GM18870 (cell line): ENCODE results near the gene CCR5AS.
A peak's percentile ranks its signal among the peaks of the same experiment; 100 is the strongest.
"Not testable (repeated sequence)": the region's sequence is repeated elsewhere in the genome, so short reads cannot be mapped to it uniquely, and the experiment has no call there.

ENCODE experiments used
- ATAC-seq: cut with Tn5 transposase; IDR thresholded peaks from one replicate; pipeline ENCODE4 v1.9.1; 2021; ENCODE audit warnings: moderate library complexity; ENCODE audit not compliant: unreplicated experiment

The CCR5AS gene

DNA sequence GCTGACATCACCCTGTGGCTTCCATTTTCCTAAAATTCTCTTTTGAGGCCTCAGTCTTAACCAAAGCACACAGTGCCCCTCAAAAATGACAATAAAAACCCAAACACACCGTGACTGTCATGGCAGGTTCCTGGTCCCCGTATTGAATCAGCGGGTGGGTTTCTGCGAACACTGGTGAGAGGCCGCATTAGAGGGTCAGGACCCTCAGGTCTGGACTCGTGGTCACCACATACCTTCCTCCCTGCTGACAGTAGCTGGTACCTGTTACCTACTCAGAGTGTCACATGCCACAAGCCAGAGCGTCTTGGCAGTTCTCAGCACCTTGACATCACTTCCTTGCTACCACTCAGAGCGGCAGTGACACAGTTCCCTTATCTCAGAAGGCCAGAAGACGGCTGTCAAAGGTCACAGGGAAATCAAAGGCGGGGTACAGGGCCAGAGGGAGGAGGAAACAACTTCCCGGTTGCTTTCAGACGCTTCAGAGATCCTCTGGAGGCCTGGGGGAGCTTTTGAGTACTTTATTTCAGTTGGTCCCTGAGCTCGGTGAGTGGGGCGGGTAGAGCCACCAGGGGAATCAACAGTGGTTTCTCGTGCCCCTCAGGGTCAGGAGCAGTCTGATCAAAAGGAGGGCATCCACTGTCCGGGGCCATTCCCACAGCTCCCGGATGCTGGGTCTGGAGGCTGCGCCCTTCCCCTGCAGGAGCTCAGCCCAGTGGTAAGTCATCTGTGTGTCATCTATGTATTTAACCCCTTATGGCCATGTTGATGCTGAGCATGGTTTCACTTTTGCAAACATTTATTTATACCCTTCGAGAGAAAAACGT is at the start of gene CCR5AS, which contains the start of gene CCRL2:
CCR5AS (minus strand) TSS at position 279 of the 824 bp plus-strand sequence.
CCRL2 (plus strand) TSS at position 472 of the 824 bp plus-strand sequence. CDS start 821 bp downstream, outside the sequence.
- ATAC-seq: no peak

DNA sequence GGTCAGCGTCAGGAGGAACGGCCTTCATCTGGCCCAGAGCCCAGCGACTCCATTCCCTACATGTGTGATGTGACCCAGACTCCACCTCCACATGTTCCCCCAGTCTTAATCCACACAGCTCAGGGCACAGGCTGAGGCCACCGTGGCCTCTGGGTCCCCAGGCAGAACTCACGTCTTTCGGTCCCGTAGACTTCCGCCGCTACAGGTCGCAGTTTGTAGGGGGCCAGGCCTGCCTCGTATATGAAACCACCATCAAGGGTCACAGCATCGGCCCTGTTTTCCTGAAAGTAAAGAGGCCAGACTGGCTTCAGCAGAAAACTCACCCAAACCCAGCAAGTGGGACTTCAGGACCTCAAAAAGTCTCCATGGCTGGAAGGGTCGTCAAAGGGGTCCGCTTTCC is 49.3 kb upstream of the CCR5AS start:
- ATAC-seq: no peak

DNA sequence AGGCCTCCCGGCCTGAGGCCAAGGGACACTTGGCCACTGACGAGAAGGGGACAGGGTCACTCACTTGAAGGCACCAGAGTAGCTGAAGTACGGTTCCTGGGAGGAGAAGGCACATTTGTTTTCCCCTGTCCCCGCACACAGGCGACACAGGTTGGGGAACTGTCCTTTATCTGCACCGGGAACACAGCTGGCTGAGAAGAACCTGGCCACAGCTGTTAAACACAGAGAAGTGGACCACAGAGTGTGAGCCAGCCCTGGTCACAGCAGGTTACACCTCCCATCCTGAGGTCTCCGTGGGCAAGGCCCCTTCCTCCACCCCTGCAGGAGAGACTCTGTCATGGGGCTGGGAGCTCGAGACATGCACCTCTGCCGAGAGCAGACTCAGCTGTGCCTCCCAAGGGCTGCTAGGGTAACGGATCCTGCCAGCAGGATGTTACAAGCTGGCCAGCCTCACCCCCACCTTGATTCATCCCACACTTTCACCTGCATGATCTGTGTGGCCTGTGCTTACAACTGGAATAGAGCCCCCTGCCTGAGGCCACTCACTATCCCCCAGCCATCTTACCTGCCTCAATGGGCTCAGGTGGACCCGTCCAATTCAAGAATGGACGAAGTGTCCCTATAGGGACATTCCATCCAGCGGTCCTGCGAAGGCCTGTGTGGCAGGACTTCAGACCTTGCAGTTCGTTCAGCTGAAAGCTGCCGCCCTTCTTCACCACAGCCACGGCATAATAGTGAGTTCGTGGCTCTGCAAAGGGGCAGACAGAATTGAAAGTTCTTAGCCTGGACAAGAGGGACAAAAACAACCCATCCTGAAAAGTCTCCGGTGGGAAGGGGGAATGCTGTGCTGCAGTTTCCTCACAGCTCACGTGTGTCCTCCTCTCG is 48.6 kb upstream of the CCR5AS start:
- no peak for ATAC-seq

DNA sequence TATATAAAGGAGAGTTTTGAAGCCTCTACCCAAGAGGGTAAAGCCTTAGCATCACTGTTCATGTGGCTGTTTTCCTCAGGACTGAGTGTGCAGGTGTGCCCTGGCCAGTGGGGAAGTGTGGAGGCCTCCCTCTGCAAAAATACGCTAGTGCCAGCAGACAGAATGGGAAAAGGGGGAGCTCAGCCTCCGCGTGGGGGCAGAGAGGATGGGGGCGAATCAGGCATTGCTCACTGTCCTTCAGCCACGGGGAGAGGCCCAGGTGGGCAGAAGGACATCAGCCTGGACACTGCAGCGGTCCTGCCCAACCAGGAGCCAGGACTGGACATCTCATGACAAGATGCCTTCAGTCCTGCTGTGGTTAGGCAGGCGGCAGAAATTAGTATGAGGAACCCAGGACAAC is 47.7 kb upstream of the CCR5AS start:
- ATAC-seq: no peak

DNA sequence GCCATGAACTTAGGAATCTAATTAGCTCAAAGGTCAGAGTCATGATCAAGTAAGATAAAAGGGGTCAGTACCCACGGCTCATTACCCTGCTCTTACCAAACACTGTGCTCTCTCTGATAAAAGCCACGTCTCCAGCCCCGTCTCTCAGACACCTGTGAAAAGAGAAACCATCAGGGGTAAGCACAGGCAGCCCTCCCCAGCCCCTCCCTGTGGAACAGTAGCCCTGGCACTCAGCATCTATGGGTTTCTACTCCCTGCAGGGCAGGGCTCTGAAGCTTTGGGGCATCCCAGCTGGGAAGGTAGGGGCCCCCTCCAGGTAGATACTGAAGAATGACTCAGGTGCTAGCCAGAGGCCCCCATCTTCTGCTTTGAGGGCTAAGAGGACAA is 47.3 kb upstream of the CCR5AS start:
- no peak for ATAC-seq

DNA sequence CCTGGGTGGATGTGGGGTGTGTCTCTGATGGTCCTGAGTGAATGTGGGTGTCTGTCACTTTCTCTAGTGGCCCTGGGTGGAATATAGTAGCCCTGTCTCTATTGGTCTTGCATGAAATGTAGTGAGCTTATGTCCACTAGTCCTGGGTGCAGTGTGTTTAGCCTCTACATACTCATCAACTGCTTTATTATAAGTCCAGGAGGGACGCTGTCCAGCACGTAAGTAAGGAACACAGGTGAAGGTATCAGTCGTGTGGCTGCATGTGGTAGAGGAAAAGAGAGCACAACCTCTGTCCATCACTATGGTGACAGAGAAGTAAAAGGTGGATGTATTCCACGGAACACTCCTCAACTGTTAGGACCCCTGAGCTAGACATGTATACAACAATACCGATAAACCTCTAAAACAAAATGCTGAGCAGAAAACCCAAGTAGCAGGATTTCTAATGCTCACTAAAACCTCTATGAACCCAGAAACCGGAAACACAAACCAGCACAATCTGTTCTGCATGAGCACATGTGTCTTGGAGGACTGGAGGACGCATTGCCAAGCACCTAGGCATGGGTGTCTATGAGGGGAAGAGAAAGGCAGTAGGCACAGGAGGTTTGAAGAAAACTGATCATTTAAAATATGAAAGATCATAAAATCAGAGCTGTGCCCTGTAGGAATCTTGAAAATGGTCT is 46.8 kb upstream of the CCR5AS start:
- no peak for ATAC-seq

DNA sequence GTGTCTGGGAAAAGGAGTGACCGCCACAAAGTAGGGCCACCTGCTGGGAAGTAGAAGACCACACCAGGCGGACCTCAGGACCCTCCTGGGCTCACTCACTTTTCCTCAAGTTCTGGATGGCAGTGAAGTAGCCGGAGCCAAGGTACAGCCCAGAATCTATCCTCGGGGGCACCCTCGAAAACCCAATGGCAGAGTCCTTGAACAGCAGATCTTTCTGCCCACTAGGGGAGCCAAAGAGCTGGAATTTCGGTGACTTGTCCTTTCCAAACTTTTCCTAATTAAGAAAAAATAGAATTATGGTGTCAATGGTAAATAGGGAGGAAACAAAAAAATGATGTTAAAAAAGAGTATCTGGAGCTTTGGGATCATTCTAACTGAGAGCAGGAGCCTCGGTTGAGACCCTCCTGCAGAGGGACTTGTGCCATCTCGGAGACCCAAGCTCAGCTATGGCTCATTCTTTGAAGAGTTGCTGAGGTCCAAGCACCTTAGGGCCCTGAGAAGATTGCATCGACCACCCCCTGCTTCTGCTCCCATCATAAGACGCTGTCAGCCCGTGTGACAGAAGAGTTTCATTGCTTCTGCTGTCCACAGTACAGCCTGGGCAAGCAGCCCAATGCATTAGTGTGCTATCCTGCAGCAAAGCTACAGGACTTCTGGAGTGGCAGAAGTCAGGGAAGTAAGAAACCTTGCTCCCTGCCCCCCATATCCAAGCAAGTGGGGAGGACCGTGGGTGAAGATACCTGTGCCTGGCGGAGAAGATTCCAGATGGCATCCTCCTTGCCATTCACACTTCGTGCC is 43.1 kb upstream of the CCR5AS start:
- ATAC-seq: no peak

DNA sequence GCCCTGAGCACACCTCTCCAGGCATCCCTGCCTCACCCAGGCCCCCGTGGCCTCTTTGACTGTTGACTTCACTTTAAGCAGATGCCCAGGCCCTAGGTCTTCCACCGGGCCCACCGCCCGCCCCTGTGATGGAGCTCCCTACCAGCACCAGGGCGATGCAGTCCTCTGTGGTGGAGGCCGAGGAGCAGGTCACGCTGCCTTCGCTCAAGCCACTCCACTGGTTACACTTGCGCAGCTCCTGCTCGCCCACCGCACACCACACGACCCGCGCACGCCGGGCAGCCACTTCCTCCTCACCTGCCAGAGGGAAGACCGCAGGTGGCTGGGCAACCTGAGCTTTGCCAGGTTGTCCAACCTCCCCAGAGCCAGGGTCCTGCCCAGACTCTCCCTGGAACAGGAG is 41.9 kb upstream of the CCR5AS start:
- ATAC-seq: no peak

DNA sequence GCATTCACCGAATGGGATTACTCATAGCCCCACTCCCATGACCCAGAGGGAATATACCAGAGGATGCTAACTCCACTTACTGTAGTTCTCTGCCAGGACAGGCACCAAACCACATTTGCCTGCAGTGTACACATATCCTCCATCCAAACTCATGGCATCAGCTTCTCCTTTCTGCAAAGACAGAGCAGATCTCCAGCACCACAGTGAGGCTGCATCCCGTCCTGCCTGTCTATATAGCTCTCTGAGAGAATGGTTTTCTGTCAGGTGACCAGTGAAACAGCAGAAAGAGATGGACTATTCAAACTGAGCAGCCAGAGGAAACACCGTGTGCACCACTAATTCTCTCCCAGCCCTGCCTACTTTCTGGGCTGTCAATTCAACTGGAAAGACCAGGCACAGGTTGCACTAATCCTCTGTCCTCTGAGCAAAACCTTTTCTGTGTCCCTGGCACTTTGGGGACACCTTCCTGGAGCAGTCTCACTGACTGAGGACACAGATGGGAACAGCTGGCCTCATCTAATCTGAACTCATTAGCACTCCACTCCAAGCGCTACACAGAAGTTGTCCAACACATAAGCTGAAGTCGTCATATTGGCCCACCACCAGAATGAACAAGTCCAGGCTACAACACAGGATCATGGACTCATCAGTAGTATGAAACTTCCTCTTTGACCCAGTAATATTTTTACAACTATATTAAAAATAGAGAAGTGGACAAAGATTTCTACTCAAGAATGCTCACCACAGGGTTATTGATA is 40.5 kb upstream of the CCR5AS start:
- ATAC-seq: no peak

DNA sequence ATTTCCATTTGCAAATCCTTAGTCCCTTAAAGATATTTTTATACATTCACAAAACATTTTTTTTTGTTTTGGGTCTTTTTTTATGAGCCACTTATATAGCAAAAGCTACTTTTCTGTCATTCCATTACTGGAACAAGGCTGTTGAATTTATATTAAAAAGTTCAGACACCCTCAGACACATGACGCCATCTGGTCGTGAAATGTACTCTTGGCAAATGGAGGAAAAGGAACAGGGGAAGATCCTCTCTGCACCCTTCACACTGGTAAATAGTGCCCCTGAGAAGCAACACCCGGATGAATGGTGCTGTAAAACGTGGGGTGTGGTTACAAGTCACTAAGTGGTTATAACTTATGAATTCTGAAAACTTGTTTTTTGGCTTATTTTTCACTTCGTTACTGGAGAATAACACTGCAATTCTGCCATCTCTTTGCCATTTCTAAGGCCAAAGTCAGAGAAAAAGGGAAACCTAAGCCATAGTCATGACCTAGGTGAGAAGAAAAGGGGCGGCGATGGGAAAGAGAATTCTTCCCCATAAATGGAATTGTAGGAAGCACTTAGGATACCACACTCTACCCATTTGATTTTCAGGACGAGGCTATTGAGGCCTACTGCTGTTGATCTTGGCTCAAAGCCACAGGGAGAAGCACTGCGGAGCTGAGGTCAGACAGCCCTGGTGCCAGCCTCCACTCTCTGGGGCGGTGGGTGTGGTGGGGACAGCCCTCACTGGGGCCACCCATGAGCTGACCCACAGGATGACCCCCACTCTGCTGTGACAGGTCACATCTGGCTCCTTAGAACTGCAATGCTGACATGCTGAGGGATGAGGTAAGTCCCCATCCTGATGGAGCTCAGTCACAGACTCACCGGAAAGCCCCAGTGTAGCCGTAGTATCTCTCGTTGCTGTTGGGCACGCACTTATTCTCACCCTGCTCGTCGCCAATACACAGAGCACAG is 36.0 kb upstream of the CCR5AS start:
- no peak for ATAC-seq

DNA sequence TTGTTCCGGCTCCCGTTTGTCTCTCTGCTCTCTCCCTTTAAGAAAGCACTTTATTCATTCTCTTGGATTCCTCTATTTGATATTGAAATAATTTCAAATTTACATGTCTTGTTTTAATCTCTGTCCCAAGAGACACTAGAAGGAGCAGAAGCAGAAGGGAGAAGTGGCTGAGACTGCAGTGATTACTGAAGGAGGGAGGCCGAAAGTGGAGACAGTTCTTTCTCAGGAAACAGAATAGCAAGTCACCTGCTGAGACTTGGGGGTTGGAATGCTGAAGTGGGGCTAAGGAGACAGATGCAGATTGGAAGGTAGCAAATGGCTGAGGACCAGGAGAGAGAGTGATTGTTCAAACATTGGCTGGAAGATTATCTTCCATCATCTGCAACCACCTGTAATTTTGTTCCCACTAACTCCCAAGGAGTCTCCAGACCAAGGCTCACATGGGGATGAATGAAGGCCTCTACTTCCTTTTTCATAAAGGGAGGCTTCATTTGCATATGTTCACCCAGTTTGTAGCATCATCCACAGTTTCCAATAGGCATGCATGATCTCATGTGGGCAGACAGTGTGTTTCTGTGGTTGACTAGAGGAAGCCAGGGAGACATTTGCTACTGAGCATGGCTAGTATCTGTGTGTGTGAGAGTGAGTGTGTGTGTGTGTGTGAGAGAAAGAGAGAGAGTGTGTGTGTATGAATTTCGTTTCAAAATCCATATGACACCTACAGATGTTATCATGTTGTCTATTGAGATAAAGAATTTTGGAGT is 33.8 kb upstream of the CCR5AS start:
- peak; percentile 84 for ATAC-seq

DNA sequence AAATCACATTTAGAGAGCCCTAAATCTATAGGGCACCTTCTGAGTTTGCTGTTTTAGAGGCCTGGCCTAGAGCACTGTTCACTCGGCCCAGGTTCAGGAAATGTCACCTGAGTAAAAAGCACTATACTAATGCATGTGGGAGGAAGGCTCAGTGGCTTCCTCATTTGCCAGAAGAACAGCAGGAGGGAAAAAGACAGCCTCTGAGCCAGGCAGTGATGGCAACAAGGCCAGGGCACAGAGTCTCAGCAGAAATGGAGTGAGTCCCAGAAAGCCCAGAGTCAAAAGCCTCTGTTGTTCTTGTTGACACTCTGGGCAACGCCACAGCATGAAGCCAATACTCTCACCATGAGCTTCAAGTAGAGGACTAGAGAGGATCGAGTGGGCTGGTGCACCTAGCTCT is 32.0 kb upstream of the CCR5AS start:
- ATAC-seq: no peak

DNA sequence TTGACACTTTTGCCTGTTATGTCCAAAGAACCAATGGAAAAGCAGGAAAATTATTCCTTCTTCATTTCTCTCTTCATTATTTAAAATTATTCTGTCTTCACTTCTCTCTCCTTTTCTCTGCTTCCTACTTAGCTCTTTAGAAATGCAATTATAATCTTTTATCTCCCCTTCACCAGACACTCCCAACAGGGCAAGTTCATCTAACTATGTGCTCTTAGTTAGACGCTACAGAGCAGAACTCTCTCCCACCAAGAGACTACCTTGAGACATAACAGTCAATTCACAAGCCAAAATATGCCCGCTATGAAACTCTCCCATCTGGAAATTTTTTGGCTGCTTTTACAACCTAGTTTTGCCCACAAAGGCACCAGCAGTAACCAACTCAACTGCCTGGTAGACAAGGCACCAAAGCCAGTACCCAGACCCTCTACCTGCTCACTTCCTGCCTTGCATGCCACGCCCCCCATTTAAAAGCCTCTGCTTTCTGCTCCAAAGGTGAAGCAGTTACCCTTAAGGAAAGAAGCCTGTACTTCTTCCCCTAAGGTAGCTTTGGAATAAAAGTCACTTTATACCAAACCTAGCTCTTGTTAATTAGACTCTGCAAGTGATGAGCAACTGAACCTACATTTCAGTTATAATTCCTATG is 28.3 kb upstream of the CCR5AS start:
- no peak for ATAC-seq

DNA sequence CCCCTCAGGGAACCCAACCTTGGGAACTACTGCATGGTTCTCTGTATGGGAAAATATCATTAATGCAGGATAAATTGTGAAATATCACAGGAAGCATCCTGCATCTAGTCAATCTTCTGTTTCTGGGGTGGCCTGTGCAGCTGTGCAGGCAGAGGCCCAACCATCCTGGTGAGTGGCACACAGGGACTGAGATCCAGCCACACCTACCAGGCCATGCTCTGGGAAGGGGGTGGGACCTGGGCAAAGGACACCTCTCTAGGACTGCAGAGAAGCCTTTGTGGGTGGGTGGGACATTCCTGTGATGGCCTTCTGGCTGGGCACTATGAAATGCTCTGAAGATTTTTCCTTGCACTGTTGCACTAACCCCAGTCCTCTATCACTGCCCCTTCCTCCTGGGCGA is 27.0 kb upstream of the CCR5AS start:
- ATAC-seq: no peak

DNA sequence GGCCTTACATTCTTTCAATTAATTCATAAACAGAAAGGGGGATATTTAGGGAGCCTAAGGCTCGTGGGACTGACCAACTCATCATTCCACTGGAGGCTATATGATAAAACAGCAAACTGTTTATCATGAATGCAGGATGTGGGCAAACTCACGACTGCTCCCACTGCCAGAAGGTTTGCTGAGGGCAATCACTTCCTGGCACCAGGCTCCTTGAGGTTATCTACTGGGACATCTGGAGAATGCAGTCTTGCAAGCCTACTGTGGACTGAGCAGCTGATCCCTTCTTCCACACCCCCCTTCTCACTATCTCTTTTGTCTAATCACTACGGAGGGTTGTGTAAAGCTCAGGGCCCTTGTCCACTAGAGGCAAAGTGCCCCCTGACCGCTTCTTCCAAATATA is 26.3 kb upstream of the CCR5AS start:
- not testable (repeated sequence) for ATAC-seq

DNA sequence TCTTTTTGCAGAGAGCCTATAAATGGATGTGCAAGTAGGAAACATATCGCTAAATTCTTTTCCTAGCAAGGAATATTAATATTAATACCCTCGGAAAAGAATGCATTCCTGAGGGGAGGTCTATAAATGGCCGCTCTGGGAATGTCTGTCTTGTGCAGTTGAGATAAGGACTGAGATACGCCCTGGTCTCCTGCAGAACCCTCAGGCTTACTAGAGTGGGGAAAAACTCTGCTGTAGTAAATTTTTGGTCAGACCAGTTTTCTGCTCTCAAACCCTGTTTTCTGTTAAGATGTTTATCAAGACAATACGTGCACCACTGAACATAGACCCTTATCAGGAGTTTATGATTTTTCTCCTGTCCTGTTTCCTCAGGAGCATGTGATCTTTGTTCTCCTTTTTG is 25.0 kb upstream of the CCR5AS start:
- ATAC-seq: not testable (repeated sequence)

DNA sequence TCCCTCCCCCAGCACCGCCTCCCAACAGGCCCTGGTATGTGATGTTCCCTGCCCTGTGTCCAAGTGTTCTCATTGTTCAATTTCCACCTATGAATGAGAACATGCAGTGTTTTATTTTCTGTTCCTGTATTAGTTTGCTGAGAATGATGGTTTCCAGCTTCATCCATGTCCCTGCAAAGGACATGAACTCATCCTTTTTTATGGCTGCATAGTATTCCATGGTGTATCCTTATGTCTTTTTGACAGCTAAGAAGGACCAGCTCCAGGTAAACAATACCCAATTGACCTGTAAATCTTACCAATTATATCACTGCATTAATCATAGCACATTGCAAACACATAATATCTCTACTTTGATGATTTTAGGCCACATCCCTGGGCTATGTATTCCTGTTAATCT is 24.0 kb upstream of the CCR5AS start:
- ATAC-seq: not testable (repeated sequence)
